Heart right ventricle (tissue), 16 donors: ENCODE data around the gene GNPDA1. TPM values are rescaled to one million over a fixed set of nuclear protein-coding genes. Genes with fewer than 3 reads are reported as not detected.
A peak's percentile ranks its signal among the peaks of the same experiment; 100 is the strongest.

ENCODE experiments used
- ATAC-seq, 8 donors: fragments of 200-7000 bp; cut with Tn5 transposase; one replicate each; pipeline ENCODE4 v1.9.1; 2020; ENCODE audit warnings: mild to moderate bottlenecking in 8 of 8, moderate library complexity in 8 of 8, moderate number of reproducible peaks in 1 of 8
- DNase-seq, 2 donors: peaks; one replicate each; pipeline ENCODE4 v3.0.0-alpha.2; 2020
- H3K27ac ChIP-seq, 10 donors: fragments of 200-600 bp; sonication (generic) in 2 of 10; one replicate each; pipeline versions ENCODE4 v1.5.0 to v1.8.0; 2020 to 2022; ENCODE audit warnings: mild to moderate bottlenecking in 3 of 10
- H3K27me3 ChIP-seq, 7 donors: fragments of 200-600 bp; one replicate each; pipeline ENCODE4 v1.8.0; 2021 to 2022; ENCODE audit warnings: mild to moderate bottlenecking in 2 of 7
- H3K36me3 ChIP-seq, 9 donors: fragments of 200-600 bp; sonication (generic) in 1 of 9; one replicate each; pipeline versions ENCODE4 v1.5.0 to v1.8.0; 2020 to 2022; ENCODE audit warnings: mild to moderate bottlenecking in 2 of 9
- H3K4me1 ChIP-seq, 9 donors: fragments of 200-600 bp; sonication (generic) in 1 of 9; one replicate each; pipeline versions ENCODE4 v1.5.0 to v1.8.0; 2020 to 2022; ENCODE audit warnings: mild to moderate bottlenecking in 4 of 9
- H3K4me3 ChIP-seq, 10 donors: fragments of 200-600 bp; sonication (generic) in 2 of 10; one replicate each; pipeline versions ENCODE4 v1.5.0 to v1.8.0; 2020 to 2022; ENCODE audit warnings: mild to moderate bottlenecking in 7 of 10, moderate library complexity in 2 of 10
- H3K9me3 ChIP-seq, 11 donors: fragments of 200-600 bp in 10 of 11; sonication (generic) in 2 of 11; one replicate each; pipeline versions ENCODE4 v1.5.0 to v1.8.0; 2013 to 2022; ENCODE audit warnings: mild to moderate bottlenecking in 2 of 11, control low read depth in 1 of 11, moderate library complexity in 1 of 11
- WGBS, 2 donors: extraction: QIAGEN DNeasy Blood & Tissue Kit; methylation state at CpG; one replicate each; pipeline ENCODE4 v1.1.7; 2013; ENCODE audit warnings: inconsistent platforms in 1 of 2; 5-methylcytosine and 5-hydroxymethylcytosine counted together
- intact Hi-C, 10 donors: fragments of 100-400 bp; cut with DNase I; formaldehyde crosslinking; loops; one replicate each; pipeline versions ENCODE4 v1.11.1 to v1.14.2; 2022
- polyA plus RNA-seq, 2 donors: library from polyadenylated mRNA; stranded (reverse); fragments of 200-250 nt; gene quantifications; one replicate each; pipeline ENCODE4 v1.2.3, GENCODE V29; 2013
- total RNA-seq, 10 donors: library from RNA; stranded (reverse); fragmentation: NEBNext Ultra II Directional in 3 of 10; extraction: Animal tissue kit (Norgen Biotek cat#: 25700) in 3 of 10; gene quantifications; one replicate each; pipeline versions ENCODE4 v1.2.1 to v1.2.4, GENCODE V29; 2021 to 2023
- TF ChIP-seq, protein P1 (sequence below), 9 donors: fragments of 200-600 bp; sonication (generic) in 2 of 9; IDR thresholded peaks; one replicate each; pipeline versions ENCODE4 v1.5.0 to v1.8.0; 2021 to 2022; ENCODE audit warnings: antibody characterized with exemption in 9 of 9, mild to moderate bottlenecking in 5 of 9, moderate library complexity in 1 of 9
- donor health status: Arrhythmogenic right ventricular cardiomyopathy.
- donor health status: ischemic (EF 13 %, LVEDD 7.1; RV severe dilation, severe dysfunction).
- donor health status: healthy with polysubstance abuse.
- donor health status: DM: no; HTN: yes; CAD: no.
- donor health status: DM: no; HTN: no; CAD: no.
- donor health status: ischemic (EF 25% LVEDD 6.9; RV normal size, moderate dysfunction).
- donor health status: ischemic (EF 25% LVEDD 5.7; RV mildly dilated, moderate dysfunction).
- donor health status: healthy.
- donor health status: DM: yes; HTN: yes; CAD: no.
- donor health status: Ischemic cardiomyopathy.
- donor health status: ischemic (EF 35%, LVEDD 5.7; RV mildly dilated, moderate dysfunction).
- donor health status: nonischemic (EF 11% LVEDD 7.7; RV severe dilation, severe dysfunction).
- donor health status: DM: yes; HTN: yes; CAD: no.
- donor health status: PGD.
- donor health status: ischemic (EF 29% LVEDD 5.4; RV normal size, mild dysfunction).
- donor health status: nonischemic (EF 23%, LVEDD 6.1; RV moderate dilation, normal function).

GNPDA1 gene
- total and polyA plus RNA-seq, 12 donors = 11.6 to 24.3 (median 20.3) TPM

DNA sequence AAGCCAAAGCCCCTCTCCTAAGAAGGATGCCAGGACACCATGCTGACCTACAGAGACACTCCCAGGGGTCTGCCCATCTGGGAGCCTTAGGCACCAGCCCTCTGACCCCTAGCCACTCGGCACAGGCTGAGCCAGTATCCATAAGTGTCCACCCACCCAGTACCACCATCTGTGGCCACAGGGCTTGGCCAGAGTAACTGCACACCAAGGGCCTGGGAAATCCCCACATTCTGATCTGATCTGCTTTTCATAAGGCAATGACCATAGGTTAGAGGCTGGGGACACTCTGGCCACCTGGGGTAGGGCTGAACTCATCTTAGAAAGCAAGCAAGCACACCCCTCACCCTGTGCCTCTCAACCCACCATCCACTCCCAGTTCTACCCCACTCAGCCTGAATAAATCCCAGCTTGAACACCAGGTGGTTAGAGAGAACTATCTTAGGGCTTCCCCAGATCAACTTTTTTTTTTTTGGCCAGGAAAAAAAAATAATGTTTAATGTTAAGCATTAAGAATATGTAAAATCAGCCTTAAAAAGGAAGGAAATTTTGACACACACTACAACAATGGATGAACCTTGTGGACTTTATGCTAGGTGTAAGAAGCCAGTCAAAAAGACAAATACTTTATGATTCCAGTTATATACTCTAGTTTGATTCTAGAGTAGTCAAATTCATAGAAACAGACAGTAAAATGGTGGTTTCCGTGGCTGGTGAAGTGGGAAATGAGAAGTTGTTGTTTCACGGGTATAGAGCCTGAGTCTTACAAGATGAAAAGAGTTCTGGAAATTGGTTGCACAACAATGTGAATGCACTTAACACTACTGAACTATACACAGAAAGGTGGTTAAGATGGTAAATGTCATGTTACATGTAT is 6.2 kb downstream of the GNPDA1 start:
- Histone ChIP-seq H3K9me3 (no peaks in the 10 kb centered on the region), H3K4me1 (peaks cover 0 to 16% (median 0%) of the 10 kb centered on the region in 9 donors), H3K36me3 (peaks cover 0 to 98% (median 29%) of the 10 kb centered on the region in 9 donors), H3K27ac (peak overlapping the region in 1 of 10 donors; percentile 8), H3K4me3 (no peak overlapping the region), H3K27me3 (no peaks in the 10 kb centered on the region)
- DNase-seq = no peak
- TF ChIP-seq, protein P1, sequence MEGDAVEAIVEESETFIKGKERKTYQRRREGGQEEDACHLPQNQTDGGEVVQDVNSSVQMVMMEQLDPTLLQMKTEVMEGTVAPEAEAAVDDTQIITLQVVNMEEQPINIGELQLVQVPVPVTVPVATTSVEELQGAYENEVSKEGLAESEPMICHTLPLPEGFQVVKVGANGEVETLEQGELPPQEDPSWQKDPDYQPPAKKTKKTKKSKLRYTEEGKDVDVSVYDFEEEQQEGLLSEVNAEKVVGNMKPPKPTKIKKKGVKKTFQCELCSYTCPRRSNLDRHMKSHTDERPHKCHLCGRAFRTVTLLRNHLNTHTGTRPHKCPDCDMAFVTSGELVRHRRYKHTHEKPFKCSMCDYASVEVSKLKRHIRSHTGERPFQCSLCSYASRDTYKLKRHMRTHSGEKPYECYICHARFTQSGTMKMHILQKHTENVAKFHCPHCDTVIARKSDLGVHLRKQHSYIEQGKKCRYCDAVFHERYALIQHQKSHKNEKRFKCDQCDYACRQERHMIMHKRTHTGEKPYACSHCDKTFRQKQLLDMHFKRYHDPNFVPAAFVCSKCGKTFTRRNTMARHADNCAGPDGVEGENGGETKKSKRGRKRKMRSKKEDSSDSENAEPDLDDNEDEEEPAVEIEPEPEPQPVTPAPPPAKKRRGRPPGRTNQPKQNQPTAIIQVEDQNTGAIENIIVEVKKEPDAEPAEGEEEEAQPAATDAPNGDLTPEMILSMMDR (IDR thresholded peaks at IDR 0.05) = no peak
- intact Hi-C loops = loop anchor here in 2 of 10 donors (10.0 kb wide), 2 partner anchors 538 to 688 kb away; no protein-coding TSS in a partner anchor
- peak in 3 of 8 donors; percentile 13 to 29 (median 26) for ATAC-seq
- 86 to 90% methylated on average over 3 of the region's 3 CpGs for WGBS, 2 donors

DNA sequence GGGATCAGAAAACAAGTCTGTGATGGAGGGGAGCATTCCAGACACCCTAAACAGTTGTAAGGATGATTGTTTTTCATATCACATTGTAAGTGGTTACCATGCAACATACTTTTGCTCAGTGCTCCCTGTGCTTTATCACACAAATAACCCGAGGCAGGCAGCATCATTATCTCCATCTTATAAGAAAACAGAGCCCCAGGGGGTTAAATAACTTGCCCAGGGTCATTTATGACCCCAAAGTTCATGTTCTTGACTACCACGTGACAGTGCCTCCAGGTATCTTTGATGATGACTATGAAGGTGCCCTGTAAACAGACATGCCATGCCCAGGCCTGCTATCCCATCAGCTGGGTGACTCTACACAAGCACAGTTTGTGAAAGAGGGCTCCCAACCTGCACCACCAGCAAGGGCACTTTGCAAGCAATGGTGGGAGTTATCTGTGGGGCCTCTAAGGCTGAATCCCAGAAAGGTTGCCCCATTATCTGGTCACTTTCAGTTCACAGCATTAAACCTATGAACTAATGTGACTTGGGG is 9.5 kb downstream of the GNPDA1 start:
- intact Hi-C loops = loop anchor here in 2 of 10 donors (10.0 kb wide), 2 partner anchors 541 to 691 kb away; no protein-coding TSS in a partner anchor

DNA sequence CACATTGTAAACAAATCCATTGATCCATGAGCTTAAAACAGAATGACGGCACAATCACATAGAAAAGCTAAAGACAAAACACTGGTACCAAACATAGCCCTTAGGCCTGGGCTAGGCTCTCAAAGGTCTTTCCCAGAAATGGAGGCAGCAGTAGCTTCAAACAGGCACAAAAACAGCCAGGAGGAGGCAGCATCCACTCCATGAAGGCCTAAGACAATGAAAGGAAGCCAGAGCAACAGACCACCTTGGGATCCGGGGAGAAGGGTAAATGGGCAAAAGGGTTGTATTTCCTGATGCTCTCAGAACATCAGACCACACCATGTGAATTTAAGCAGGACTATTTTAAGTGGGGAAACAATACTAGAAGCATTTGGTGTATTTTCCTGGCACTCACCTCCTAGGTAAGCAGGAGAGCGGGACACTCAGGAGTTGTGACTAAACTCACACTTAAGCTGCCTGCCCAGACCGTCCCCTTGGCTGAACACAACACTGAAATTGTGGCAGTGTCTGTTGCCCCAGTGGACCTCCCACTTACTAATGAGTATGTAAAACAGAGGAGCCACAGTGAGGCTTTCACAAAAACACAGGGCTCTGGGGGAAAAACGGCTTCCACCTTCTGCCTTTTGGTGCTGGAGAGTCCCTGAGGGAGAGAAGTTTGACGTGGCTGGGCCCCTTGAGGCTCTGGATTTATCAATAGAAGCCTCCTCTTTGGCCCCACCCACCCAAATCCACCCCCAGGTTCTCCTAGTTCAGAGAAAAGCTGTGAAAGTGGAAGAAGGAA is 11.9 kb downstream of the GNPDA1 start:
- H3K27ac ChIP-seq = peak overlapping the region in 2 of 10 donors; percentile 33 to 40
- TF ChIP-seq, protein P1 (IDR thresholded peaks at IDR 0.05) = peak in 6 of 9 donors; percentile 20 to 41 (median 35)
- H3K4me3 ChIP-seq = no peak overlapping the region
- H3K36me3 ChIP-seq = peaks cover 0 to 100% (median 39%) of the 10 kb centered on the region in 9 donors
- H3K27me3 ChIP-seq = no peaks in the 10 kb centered on the region
- H3K4me1 ChIP-seq = peaks cover 0 to 6% (median 0%) of the 10 kb centered on the region in 9 donors
- DNase-seq (no peak), ATAC-seq (no peak)
- intact Hi-C loops = loop anchor here in 2 of 10 donors (10.0 kb wide), 2 partner anchors 544 to 694 kb away; no protein-coding TSS in a partner anchor
- H3K9me3 ChIP-seq = no peaks in the 10 kb centered on the region
- 72 to 85% methylated on average over 6 of the region's 6 CpGs for WGBS, 2 donors

More for the DNA sequence above, 9.5 kb downstream of the GNPDA1 start:
- Histone ChIP-seq H3K36me3 (peaks cover 0 to 100% (median 39%) of the 10 kb centered on the region in 9 donors), H3K27me3 (no peaks in the 10 kb centered on the region), H3K27ac (no peak overlapping the region), H3K4me1 (peaks cover 0 to 14% (median 0%) of the 10 kb centered on the region in 9 donors), H3K9me3 (no peaks in the 10 kb centered on the region), H3K4me3 (no peak overlapping the region)
- WGBS, 2 donors = 61 to 72% methylated on average over 2 of the region's 2 CpGs
- ATAC-seq (no peak), DNase-seq (no peak)
- TF ChIP-seq, protein P1 (IDR thresholded peaks at IDR 0.05) = no peak

DNA sequence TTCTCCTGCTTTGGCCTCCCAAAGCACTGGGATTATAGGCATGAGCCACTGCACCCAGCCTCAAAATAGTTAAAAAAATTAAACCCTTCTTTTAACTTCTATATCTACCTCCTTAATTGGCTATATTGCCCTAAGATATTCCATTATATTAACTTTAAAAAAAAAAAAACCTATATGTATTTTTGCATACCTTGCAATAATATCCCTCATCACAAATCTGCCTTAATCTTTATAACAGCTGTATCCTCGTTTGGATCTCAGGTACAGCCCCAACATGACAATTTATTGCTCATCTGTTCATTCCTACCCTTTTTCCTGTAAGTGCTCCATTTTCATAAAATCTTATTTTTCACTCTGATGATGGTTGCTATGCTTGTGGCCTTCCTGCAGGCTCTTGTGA is 12.7 kb downstream of the GNPDA1 start:
- H3K4me1 ChIP-seq = peaks cover 0 to 6% (median 0%) of the 10 kb centered on the region in 9 donors
- TF ChIP-seq, protein P1 (IDR thresholded peaks at IDR 0.05) = no peak
- ATAC-seq (no peak), DNase-seq (no peak)
- WGBS, 2 donors = 56 to 71% methylated on average over 1 of the region's 1 CpG
- H3K27ac ChIP-seq = peak overlapping the region in 1 of 10 donors; percentile 40
- peaks cover 0 to 100% (median 38%) of the 10 kb centered on the region in 9 donors for H3K36me3 ChIP-seq
- no peak overlapping the region for H3K4me3 ChIP-seq
- no peaks in the 10 kb centered on the region for H3K9me3 ChIP-seq
- no peaks in the 10 kb centered on the region for H3K27me3 ChIP-seq
- intact Hi-C loops = loop anchor here in 2 of 10 donors (10.0 kb wide), 2 partner anchors 545 to 695 kb away; no protein-coding TSS in a partner anchor
